Right atrium auricular region (tissue), 2 donors: Measurements from ENCODE around the gene SLC2A9. TPM values are rescaled to one million over a fixed set of nuclear protein-coding genes. Genes with fewer than 3 reads are reported as not detected.

ENCODE experiments used
- DNase-seq: peaks from one replicate; pipeline ENCODE4 v3.0.0-alpha.2; 2019; ENCODE audit warnings: low spot score
- H3K27ac ChIP-seq, 2 donors: fragments of 200-600 bp; sonication (generic); 1 replicate in 1 of 2; 2 replicates in 1 of 2; pipeline ENCODE4 v1.5.1; 2016 to 2019
- H3K27me3 ChIP-seq, 2 donors: fragments of 200-600 bp; sonication (generic); one replicate each; pipeline versions ENCODE4 v1.5.1 to v1.6.0; 2017 to 2019
- H3K36me3 ChIP-seq: fragments of 200-600 bp; sonication (generic); one replicate; pipeline ENCODE4 v1.5.1; 2016
- H3K4me1 ChIP-seq, 2 donors: fragments of 200-600 bp; sonication (generic); one replicate each; pipeline versions ENCODE4 v1.5.1 to v1.6.0; 2017 to 2019
- H3K4me3 ChIP-seq, 2 donors: fragments of 200-600 bp; sonication (generic); 1 replicate in 1 of 2; 2 replicates in 1 of 2; pipeline ENCODE4 v1.5.1; 2017 to 2019; ENCODE audit warnings: mild to moderate bottlenecking in 1 of 2, moderate library complexity in 1 of 2
- H3K9me3 ChIP-seq, 2 donors: fragments of 200-600 bp; sonication (generic); one replicate each; pipeline ENCODE4 v1.5.1; 2019
- total RNA-seq, 2 donors: library from RNA; depleted of rRNA; stranded (reverse); fragments of >200 nt; gene quantifications; one replicate each; pipeline ENCODE4 v1.1.0, GENCODE V29; 2016
- TF ChIP-seq, protein P1 (sequence below), 2 donors: fragments of 200-600 bp; sonication (generic); IDR thresholded peaks; one replicate each; pipeline ENCODE4 v1.5.1; 2019; ENCODE audit warnings: antibody characterized with exemption in 2 of 2

Gene SLC2A9
- total RNA-seq, 2 donors from 2014 or later, result 3.5 to 5.8 TPM

DNA sequence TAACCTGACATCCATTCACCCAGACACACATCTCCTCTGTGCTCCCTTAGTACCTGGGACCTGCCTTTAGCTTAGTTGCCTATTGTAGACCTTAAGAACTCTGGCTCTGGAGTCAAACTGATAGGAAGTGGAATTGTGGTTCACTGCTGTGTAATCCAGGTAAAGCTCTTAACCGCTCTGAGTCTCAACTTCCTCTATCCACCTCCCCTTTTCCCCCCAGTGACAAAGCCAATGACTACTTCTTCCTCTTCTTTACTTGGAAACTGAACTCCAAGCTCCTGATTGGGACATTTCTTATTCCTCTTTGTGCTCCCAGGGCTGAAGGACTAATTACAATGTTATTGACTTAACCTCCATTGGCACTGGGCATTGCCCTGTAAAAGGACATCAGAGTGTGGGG lies 145.8 kb downstream of the SLC2A9 start:
- no peak overlapping the region for H3K4me3 ChIP-seq
- TF ChIP-seq, protein P1, sequence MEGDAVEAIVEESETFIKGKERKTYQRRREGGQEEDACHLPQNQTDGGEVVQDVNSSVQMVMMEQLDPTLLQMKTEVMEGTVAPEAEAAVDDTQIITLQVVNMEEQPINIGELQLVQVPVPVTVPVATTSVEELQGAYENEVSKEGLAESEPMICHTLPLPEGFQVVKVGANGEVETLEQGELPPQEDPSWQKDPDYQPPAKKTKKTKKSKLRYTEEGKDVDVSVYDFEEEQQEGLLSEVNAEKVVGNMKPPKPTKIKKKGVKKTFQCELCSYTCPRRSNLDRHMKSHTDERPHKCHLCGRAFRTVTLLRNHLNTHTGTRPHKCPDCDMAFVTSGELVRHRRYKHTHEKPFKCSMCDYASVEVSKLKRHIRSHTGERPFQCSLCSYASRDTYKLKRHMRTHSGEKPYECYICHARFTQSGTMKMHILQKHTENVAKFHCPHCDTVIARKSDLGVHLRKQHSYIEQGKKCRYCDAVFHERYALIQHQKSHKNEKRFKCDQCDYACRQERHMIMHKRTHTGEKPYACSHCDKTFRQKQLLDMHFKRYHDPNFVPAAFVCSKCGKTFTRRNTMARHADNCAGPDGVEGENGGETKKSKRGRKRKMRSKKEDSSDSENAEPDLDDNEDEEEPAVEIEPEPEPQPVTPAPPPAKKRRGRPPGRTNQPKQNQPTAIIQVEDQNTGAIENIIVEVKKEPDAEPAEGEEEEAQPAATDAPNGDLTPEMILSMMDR (IDR thresholded peaks at IDR 0.05), result no peak
- no peak overlapping the region for H3K27ac ChIP-seq
- no peaks in the 10 kb centered on the region for H3K9me3 ChIP-seq
- peak; percentile 4 for DNase-seq
- H3K27me3 ChIP-seq, result no peaks in the 10 kb centered on the region
- no peaks in the 10 kb centered on the region for H3K36me3 ChIP-seq
- peaks cover 0 to 7% of the 10 kb centered on the region in 2 donors for H3K4me1 ChIP-seq

DNA sequence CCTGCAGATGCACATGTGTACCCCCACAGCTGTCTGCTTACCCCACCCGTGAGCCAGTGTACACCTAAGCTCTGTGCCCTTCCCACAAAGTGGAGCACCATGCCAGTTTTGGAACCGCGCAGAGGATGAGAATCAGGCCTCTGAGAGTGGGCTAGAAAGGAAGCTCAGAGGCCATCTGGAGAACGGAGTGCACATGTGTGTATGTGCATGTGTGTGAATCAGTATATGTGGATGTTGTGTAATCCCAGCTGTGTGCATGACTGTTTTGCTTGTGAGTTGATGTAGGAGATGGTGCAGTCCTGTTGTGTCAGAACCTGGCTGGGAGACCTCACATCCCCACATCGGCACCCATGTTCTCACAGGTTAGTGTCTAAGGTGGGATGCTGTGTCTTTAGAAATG lies 146.9 kb downstream of the SLC2A9 start:
- H3K27ac ChIP-seq, result no peak overlapping the region
- H3K9me3 ChIP-seq, result no peaks in the 10 kb centered on the region
- TF ChIP-seq, protein P1 (IDR thresholded peaks at IDR 0.05), result no peak
- H3K36me3 ChIP-seq, result no peaks in the 10 kb centered on the region
- no peaks in the 10 kb centered on the region for H3K4me1 ChIP-seq
- no peaks in the 10 kb centered on the region for H3K27me3 ChIP-seq
- DNase-seq, result peak; percentile 32
- H3K4me3 ChIP-seq, result no peak overlapping the region

DNA sequence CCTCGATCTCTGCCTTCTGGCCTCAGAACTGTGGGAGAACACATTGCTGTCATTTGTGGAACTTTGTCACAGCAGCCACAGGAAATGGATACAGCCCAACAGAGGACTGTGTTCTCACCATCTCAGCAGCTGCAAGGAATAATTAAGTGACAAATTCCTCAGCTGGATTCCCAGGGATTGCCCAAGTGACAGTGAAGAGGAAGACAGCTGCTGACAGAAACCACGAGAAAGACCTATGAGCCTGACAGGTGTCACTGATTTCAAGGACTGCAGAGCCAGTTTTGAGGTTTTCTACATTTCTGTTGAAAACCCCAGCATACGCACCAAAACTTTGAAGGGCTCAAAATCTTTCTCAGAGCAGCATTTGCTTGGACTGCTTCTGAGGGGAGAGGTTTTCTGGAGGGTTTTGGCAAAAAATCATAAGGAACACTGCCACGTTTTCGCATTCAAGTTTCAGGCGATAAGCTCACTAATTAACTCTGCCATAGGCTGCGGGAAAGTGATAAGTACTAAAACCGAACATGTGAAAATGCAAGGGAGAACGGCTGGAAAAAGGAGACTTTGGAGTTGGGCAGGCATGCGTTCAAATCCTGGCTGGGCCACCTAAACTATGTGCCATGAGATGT lies 151.0 kb downstream of the SLC2A9 start:
- H3K4me1 ChIP-seq, result no peaks in the 10 kb centered on the region
- no peak overlapping the region for H3K27ac ChIP-seq
- no peaks in the 10 kb centered on the region for H3K27me3 ChIP-seq
- DNase-seq, result no peak
- TF ChIP-seq, protein P1 (IDR thresholded peaks at IDR 0.05), result no peak
- H3K36me3 ChIP-seq, result no peaks in the 10 kb centered on the region
- H3K4me3 ChIP-seq, result no peak overlapping the region
- no peaks in the 10 kb centered on the region for H3K9me3 ChIP-seq

DNA sequence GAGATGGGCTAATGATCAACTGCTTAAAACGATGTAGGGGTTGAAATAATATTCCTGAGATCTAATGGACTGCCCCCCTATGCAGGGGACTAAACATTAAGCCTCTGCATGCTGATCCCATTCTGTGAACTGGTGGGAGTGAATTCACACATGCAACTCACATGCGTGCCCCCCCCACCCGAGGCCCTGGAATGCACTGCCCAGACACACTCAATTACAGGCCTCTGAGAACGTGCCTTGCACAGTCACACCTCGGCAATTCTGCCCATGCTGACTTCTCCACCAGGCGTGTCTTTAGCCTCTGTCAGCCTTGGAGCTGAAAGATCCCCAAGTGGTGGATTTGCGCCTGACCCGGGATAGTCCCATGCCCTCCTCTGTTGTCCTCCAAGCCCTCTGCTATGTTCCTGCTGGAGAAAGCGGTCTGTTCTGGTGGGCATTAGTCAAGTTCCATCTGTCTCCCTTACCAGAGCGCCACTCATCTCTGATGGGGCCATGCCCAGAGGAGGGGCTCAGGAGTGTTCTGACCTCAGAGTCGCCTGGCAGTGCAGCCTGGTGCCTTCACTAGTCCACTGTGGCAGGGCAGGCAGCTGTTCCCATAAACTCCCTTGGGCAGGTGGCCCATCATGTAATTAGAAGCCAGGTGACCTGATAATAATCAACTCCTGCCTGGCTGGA lies 153.4 kb downstream of the SLC2A9 start:
- Histone ChIP-seq H3K4me1 (no peaks in the 10 kb centered on the region), H3K36me3 (no peaks in the 10 kb centered on the region), H3K4me3 (no peak overlapping the region), H3K27ac (no peak overlapping the region), H3K9me3 (no peaks in the 10 kb centered on the region), H3K27me3 (no peaks in the 10 kb centered on the region)
- TF ChIP-seq, protein P1 (IDR thresholded peaks at IDR 0.05), result no peak
- DNase-seq, result no peak

DNA sequence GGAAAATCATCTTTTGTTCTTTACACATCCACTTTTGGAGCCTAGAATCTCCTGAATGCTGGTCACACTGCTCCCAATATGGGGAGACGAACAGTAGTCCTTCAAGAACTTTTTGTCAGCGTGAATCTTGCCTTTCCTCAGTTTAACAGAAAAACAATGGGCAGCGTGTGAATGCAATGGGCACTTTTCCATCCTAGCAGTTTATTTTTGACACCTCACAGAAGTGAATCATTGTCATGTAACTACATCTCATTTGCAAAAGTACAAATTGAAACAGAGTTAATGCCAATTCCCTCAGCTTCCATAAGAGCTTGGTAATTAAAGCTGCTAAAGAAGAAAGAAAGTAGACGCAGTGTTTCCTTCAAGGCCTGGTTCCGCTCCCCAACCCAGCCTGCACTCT lies 154.4 kb downstream of the SLC2A9 start:
- no peak overlapping the region for H3K27ac ChIP-seq
- no peaks in the 10 kb centered on the region for H3K27me3 ChIP-seq
- TF ChIP-seq, protein P1 (IDR thresholded peaks at IDR 0.05), result no peak
- H3K9me3 ChIP-seq, result no peaks in the 10 kb centered on the region
- H3K36me3 ChIP-seq, result no peaks in the 10 kb centered on the region
- no peaks in the 10 kb centered on the region for H3K4me1 ChIP-seq
- no peak overlapping the region for H3K4me3 ChIP-seq
- DNase-seq, result no peak
